Right renal pelvis (tissue), 4 donors: ENCODE data around the gene RGS13. TPM values are rescaled to one million over a fixed set of nuclear protein-coding genes. Genes with fewer than 3 reads are reported as not detected.

Source experiments
- DNase-seq, 4 donors: peaks; one replicate each; pipeline ENCODE4 v3.0.0-alpha.2; 2013; ENCODE audit warnings: low read depth in 4 of 4, low spot score in 3 of 4, missing footprints in 1 of 4
- polyA plus RNA-seq, 4 donors: library from polyadenylated mRNA; unstranded; fragments of 120-200 nt; gene quantifications; one replicate each; pipeline ENCODE4 v1.2.1, GENCODE V29; 2013; ENCODE audit not compliant: insufficient read length in 4 of 4

The RGS13 gene
- polyA plus RNA-seq, 4 donors: not detected

DNA sequence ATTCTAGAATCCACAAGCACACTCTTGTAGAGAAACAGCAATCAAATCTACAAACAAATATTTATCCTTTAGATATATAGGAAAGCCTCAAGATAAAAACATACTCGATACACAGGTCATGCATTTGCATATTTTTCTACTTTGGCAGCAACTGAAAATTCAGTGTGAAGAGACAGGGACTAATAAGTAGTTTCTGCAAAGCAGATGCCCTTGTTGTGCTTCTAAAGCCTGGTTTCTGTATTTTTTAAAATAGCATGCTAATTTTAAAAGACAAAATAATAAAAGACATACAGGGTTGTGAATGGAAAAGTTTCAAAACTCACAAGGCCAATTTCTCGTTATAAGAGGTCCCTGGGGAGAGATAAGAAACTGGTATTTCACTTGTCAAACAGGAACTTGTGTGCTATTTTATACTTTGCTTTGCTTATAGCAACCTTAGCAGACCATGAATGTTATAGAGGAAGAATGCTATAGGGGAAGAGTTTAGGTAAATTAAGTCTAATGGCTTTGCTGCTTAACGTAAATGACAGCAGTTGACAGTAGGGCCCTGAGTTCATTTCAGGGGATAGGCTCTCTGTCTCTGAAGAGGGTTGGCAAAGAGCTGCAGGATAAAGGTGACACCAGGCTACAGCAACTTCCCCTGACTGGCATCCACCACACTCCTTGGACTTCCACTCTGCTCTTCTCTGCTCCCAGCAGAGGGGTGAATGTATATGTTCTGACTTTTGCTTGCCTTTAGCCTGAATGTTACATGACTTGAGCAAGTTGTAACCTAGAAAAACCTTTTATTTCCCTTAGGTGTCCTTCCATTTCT lies 9.4 kb upstream of the RGS13 start:
- no peak for DNase-seq

DNA sequence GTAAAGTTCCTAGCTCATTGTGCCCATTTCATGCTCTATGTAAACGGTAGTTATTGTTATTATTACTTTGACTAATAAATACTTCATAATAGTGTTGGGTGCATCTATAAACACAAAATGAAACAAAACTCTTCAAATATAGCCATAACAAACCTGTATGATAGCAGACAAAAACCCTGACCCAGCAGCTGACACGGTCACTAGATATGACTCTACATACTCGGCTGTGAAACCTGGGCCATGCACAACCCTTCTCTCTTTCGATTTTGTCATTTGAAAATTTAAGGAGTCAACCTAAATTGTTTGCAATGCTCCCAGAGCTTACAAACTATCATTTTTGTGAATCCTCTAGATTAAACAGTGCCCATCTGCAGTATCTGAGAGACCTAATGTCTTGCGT lies 8.0 kb upstream of the RGS13 start:
- no peak for DNase-seq

DNA sequence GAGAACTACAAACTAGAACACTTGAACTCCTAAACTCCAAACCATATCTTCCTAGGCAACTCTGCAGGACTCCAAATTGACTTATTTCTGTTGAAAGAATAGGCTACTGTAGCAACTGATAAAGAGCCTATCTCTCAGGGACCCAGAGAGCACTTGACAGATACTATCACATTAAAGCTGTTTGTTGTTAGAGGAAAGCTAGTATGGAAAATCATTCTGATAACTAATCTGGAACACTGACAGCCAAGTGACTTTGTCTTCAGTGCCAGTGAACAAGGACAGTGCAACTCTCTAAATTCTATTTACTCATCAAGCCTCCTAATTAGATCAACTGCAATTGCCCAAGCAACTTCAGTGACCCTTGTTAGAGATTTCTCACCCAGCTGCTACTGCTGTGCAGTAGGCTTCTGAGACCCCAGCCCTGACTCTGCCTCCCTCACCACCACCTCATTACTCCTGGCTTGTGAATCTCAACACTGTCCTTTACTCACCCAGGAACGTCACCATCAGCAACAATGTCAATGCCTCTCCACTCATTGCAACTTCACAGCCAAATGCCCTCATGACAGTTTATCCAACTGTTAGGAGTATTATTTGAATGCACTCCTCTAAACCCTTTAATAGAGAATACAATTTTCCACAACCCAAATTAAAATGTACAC lies 7.4 kb upstream of the RGS13 start:
- DNase-seq: no peak

DNA sequence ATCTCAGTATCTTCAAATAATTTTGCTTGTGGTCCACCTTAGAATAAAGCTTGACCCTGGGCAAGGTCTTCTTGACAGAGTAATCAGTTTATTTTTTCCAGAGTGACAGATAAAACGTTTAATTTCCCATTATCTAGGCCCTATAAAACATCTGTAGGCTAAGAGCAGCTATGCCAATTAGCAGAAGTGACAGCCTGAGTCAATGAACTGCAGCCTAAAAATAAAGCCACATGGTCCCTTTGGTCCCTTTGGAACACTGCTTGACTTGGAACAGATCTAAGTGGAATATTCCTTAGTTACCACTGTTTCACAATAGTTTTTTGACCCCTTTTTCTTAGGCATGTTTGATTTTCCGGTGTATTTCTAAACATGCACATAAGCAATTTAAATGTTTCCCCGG lies 6.3 kb upstream of the RGS13 start:
- no peak for DNase-seq

DNA sequence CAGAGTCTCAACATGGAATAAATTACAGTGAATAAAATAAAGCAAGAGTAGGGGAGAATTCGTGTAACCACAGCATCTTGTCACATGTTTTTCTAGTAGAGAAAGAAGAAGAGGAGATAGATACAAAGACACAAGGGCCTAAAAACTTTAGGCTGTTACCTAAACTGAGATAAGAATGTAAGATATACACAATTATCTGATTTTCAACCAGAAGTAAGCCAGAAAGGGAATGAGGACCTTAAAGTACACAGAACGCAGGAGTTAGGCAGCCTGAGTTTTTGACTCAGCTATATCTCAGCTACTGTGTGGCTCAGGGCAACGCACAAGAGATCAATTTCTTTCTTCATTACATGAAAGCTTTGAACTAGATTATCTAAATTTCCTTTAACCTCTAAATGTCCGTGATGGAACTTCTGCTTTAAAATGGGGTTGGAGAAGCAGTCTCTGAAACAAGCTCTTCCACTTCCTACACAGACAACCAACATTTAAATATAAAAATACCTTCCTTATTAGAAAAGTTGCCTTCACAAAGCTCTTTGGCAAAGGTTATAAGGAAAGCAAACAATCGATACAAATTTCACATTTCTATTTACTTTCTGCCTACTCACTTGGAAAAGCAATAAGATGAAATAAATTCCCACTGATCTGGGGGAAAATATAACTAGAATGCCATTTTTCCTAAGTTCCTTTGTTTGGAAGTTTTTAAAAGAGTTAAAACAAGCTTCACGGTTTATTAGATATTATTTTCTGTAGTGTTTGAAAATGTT lies 5.2 kb upstream of the RGS13 start:
- no peak for DNase-seq

DNA sequence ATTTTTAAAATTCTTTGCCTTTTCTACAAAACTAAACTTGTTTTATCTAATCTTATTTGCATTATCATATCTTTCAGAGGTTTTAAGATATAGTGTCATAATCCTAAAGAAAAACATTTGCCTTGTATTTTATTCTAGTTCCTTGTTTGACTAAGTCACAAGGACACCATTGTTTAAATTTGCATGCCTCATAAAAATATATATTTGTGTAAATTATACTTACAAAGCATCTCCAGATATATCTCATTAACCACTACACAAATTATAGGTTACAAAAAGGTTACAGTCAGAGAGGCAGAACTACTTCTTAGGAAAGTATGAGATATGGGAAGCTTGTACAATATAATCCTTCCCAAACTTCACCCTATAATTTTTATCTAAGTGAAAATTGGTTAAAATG lies 4.2 kb upstream of the RGS13 start:
- no peak for DNase-seq

DNA sequence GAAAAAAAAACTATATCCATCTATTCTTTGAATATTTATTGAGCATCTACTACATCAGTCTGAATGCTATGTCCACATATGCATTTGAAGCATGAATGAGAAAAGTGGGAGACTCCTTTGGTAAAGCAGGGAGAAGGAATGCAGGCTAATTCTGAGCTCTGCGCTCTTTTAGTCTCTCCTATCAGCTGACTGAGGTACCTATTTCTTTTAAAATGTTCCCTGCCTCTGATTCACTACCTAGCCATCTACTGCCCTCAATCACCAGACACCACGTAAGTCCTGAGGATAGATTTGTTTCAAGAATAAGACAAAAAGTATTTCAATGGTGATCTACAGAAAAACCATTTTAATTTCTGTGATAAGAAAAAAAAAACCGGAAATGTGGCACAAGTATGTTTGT lies 3.8 kb upstream of the RGS13 start:
- DNase-seq: no peak

DNA sequence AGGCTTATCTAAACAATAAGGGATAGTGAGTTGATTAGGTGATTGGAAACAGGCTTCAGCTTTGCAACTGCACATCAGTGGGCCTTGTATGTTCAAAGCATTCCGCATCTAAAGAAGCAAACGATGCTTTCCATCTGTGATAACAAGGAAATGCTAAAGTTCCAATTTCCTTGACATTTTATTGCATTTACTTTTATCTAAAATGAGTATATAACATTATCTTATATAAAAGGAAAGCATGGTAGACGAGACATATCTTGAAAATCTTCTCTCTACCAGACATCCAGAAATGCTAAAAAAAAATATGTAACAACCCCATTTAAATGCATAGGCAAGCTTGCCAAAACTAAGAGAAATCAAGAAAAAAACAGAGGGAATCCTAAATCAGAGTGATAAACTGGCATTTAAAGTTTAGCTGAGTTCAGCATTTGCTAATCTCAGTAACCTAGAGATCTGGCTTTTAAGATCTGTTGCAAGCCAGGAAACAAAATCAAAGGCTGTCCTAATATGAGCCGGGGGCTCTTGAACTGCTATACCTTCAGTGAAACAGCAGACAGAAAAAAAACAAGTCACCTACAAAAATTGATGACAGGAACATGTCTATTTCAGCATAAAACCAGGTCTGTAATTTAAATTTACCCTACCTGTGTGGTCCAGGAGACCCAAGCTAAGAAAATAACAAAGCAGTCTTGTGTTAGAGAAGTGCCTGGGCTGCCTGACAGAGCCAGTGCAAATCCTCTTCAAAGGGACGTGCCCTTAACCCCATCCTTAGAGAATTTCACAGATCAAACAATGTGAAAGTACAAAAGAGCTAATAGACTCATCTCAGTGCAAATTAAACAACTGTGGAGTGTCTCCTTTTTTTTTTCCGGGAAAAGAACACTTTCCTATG lies 3.1 kb upstream of the RGS13 start:
- DNase-seq: no peak

DNA sequence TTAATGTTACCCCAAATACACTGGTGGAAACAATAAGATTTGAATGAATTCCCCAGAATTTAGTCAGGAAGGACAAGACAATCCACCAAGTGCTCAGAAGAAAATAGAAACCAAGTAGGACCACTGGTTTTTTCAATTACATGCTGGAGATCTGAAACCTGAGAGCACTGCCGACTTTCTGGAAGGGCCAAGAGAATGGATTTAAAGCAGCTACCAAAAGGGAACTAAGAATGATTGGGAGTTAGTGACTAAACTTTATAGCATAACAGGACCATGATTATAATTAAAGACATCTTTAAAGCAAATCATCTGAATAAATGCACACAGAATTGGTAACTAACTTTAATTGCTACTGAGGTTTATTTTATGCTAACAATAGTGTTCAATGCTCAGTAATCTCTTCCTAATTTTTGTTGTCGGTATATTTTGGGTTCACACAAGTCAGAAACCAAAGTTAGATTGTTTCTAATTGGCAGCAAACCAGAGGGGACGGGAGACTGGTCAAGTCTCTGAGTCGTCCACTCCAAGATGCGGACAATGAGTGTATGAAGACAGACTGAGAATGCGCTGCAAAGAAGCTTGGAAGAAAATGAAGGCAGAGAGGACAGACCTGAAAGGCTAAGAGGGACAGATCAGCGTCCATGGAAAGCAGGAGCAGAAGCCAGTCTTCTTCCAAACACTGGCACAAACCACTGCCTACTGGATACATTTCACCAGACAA lies 2.3 kb upstream of the RGS13 start:
- DNase-seq: no peak

DNA sequence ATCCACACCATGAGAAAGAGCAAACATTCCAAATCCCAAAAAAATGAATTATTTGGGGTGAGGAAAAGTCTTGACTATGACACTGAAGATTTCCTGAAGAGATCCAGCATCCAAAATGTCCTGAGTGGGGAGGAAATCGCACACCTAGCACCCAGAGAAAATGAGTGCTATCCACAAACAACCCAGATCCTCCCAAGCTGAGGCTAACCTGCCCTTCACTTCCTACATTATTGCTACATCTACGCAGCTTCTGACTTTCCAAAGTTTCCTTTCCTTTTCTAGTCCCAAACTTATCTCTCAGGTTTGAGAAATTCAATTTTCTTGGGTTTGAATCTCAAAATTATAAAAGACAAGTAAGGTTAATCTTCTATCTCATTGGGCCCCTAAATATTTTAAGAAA lies 906 bp upstream of the RGS13 start:
- no peak for DNase-seq

DNA sequence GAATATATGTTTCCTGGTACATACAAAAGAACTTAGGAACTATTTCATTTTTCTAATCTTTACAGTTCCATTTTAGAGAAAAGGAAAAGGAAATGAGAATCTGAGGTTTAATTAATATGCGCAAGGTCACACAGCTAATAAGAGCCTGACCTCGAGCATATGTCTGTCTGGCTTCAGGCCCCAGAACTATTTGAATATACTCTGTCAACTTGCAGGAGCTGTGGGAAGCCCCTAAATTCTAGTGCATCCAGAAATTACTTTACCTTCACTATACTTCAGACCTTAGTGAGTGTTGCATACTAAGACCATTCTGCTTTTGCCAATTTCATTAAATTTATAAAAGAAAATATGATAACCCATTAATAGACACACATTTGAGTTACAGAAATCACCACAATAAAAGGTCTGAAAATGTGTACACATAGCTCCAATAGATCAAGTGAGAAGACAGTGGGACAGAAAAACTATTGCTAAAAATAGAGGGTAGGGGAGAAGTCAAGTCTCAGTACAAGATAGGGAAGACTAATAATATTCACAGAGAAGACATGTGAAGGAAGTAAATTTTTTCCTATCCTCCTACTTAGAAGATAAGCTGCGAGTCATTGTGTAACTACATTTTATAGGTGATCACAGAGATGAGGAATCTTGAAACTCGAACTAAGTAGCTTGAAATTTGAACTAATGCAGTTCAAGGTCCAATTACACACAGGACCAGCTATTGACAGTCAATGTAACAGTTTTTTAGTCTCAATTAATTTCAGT lies 3.8 kb downstream of the RGS13 start:
- no peak for DNase-seq

DNA sequence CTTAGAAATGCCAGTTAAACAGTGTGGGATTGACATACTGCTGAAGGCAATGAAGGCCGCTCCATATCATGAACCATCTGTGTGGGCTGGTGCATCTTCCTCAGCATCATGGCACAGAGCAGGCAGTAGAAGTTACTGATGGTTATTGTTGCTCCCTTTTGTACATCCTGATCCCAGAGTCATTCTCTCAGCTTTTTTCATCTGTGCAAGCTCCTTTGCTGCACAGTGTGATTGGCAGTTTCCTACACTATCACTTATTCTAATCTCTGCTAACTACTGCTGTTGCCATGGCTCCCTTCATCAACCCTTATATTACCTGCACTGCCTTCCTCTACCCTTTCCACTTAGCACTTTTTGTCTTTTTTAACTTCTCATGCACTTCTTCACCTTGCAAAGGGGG lies 16.2 kb downstream of the RGS13 start:
- DNase-seq: no peak

DNA sequence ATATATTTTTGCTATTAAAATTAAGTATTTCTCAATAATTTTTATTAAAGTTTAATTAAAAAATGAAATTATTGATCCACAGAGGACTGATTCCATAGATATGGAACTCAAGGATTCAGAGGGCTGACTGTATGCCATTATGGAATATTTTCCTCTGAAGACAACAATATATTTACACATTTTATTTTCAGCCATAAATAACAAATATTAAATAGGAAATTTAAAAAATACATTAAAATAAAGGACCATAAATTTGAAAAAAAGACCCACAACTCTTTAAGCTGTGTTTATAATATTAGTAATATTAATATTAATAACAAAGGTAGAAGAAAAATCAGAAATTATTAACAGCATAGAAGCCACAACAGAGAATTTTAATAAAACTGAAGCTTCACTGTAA lies 18.2 kb downstream of the RGS13 start:
- no peak for DNase-seq

DNA sequence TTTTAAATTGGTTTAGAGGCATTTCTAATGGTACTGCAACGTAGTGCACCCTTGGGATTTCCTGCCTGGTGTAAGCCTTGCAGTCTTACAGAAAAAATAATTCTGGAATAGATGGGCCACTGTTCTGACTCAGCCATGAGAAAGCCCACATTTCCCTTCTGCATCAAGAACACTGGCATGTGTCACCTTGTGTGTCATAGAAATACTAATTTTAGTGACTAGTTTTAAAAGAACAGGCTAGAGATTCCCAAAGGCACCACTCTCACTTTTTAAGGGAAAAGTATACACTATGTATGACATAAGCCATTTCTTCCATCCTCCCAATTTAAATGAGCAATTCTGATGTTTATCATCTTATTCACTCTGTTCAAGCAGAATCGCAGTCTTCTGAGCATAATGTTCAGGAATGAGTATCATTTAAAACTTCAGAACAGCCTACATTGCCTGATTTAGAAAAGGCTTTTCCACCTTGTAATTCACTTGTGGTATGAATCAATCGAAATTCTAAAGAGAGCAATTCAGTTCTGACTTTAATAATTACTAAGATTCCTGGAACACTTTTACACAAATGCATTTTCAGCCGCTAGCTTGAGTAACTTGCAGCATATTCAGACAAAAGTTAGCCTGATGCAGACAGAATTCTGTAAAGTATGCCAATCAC lies 18.8 kb downstream of the RGS13 start:
- DNase-seq: no peak

DNA sequence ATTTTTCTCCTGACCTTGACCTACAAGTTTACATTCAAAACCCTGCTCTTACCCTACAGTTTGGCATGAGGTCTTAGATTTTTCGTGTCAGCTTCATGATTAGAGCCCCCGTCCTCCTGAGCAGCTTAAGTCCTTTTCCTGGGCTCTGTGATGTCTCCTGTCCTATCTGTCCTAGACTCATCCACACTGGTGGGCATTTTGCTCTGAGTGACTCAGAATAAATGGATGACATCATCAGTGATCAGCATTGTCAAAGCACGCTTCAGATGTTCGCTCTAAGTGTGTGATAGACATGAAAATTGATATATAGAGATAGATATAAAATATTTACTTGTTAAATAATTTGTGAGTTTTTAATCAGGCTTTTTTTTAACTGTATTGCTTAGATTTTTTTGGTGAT lies 21.8 kb downstream of the RGS13 start:
- DNase-seq: no peak

DNA sequence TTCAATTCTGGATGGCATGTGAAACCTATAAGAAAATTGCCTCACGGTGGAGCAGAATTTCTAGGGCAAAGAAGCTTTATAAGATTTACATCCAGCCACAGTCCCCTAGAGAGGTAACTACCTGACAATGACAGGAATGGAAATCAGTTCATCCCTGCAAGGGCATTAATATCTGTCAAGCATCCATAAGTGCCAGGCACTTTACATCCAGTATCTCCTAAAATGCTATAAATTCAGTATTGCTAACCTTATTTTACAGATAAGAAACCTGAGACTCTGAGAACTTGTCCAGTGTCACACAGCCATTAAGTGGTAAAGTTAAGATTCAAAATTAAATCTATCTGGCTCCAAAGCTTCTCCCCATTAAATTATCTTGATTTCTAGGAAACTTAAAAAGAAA lies 22.3 kb downstream of the RGS13 start:
- DNase-seq: no peak

DNA sequence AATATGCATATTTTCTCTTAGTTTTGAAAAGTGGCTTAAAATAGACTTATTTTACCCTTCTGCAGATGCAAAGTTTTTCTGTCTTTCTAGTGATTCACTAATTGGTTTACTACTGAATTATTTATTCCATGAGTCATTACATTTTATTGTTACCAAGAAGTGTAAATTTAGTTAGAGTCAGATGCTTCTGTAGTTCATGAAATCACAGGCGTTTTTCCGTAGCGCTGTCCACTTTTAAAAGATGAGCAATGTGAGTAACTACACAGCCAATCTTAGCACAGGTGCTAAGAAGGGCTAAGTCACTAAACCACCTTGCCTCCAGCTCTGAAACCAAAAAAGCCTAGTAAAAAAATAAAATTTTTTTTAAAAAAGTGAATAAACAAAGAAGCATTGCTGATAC lies 24.7 kb downstream of the RGS13 start:
- DNase-seq: no peak

DNA sequence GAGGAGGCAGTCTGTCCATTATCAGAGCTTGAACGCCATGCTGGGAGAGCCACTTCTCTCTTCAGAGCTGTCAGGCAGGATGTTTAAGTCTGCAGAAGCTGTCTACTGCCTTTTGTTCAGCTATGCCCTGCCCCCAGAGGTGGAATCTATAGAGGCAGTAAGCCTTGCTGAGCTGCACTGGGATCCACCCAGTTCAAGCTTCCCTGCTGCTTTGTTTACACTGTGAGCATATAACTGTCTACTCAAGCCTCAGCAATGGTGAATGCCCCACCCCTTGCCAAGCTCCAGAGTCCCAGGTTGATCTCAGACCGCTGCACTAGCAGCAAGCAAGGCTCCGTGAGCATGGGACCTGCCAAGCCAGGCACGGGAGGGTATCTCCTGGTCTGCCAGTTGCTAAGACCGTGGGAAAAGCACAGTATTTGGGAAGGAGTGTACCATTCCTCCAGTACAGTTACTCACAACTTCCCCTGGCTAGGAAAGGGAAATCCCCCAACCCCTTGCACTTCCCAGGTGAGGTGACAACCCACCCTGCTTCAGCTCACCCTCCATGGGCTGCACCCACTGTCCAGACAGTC lies 32.5 kb downstream of the RGS13 start:
- DNase-seq: no peak
